SK-N-SH (cell line): ENCODE results near the gene PAWR.

Source experiments
- ELF1 ChIP-seq: IDR thresholded peaks from 2 replicates; pipeline ENCODE4 v1.4.0; 2012
- GABPA ChIP-seq: IDR thresholded peaks from 2 replicates; pipeline ENCODE4 v1.4.0; 2012; ENCODE audit warnings: low read depth, mild to moderate bottlenecking
- POLR2AphosphoS5 ChIP-seq: IDR thresholded peaks from 2 replicates; pipeline ENCODE4 v1.6.1; 2012; ENCODE audit warnings: low read depth, low read length
- REST ChIP-seq: IDR thresholded peaks from 2 replicates; pipeline ENCODE4 v1.6.1; 2012; ENCODE audit warnings: mild to moderate bottlenecking, low read depth, low read length, moderate library complexity

- TF ChIP-seq GABPA (no peak), POLR2AphosphoS5 (no peak), ELF1 (no peak), REST (no peak)
Observed at GRCh38 chr12:79596719-79597350, 93.9 kb downstream of the PAWR start.
